ENCODE results near the gene SHQ1.

DNA sequence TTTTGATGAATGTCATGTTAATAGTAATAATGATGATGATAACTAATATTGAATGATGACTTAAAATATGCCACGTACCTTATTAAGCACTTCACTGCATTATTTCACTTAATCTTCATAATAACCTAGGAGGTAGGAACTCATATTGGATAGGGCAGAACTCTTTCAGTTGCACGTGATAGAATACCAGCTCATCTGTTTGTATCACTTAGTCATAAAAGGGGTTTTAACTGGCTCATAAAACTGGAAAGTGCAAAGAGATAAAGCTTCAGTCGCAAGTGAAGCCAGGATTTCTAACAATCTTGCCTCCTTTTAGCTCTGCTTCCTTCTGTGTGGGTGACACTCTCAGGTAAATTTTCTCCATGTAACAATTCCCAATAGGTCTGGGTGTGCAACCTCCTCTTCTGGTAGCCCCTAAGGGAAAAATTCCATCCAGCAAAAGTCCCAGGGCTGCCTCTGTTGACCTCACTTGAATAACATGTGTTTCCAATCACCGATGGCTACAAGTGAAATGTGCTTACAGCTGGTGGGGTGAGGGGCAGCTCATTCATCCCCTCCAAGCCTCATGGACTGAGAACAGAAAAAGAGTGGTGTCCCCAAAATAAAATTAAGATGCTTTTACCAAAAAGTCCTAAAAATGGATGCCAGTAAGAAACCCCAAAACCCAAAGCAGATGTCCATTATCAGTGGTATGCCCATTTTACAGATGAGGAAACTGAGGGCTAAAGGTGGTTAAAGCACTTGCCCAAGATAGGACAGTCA lies 48.9 kb upstream of the SHQ1 start:
- TF ChIP-seq, protein P1, sequence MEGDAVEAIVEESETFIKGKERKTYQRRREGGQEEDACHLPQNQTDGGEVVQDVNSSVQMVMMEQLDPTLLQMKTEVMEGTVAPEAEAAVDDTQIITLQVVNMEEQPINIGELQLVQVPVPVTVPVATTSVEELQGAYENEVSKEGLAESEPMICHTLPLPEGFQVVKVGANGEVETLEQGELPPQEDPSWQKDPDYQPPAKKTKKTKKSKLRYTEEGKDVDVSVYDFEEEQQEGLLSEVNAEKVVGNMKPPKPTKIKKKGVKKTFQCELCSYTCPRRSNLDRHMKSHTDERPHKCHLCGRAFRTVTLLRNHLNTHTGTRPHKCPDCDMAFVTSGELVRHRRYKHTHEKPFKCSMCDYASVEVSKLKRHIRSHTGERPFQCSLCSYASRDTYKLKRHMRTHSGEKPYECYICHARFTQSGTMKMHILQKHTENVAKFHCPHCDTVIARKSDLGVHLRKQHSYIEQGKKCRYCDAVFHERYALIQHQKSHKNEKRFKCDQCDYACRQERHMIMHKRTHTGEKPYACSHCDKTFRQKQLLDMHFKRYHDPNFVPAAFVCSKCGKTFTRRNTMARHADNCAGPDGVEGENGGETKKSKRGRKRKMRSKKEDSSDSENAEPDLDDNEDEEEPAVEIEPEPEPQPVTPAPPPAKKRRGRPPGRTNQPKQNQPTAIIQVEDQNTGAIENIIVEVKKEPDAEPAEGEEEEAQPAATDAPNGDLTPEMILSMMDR (conservative IDR thresholded peaks at IDR 0.05; ENCODE audit: low read depth, low read length), result no peak
- no peak for TF ChIP-seq POLR2A (IDR thresholded peaks at IDR 0.05; ENCODE audit: low read depth, low read length)
- TF ChIP-seq BHLHE40 (IDR thresholded peaks at IDR 0.05; ENCODE audit: low read depth, low read length), result peak; percentile 79
